CD1c-positive myeloid dendritic cell (primary cell): ENCODE results near the gene SUPT5H.

Experiments
- DNase-seq: peaks from one replicate; pipeline ENCODE4 v3.0.0-alpha.2; 2016; ENCODE audit errors: extremely low spot score

Gene SUPT5H

DNA sequence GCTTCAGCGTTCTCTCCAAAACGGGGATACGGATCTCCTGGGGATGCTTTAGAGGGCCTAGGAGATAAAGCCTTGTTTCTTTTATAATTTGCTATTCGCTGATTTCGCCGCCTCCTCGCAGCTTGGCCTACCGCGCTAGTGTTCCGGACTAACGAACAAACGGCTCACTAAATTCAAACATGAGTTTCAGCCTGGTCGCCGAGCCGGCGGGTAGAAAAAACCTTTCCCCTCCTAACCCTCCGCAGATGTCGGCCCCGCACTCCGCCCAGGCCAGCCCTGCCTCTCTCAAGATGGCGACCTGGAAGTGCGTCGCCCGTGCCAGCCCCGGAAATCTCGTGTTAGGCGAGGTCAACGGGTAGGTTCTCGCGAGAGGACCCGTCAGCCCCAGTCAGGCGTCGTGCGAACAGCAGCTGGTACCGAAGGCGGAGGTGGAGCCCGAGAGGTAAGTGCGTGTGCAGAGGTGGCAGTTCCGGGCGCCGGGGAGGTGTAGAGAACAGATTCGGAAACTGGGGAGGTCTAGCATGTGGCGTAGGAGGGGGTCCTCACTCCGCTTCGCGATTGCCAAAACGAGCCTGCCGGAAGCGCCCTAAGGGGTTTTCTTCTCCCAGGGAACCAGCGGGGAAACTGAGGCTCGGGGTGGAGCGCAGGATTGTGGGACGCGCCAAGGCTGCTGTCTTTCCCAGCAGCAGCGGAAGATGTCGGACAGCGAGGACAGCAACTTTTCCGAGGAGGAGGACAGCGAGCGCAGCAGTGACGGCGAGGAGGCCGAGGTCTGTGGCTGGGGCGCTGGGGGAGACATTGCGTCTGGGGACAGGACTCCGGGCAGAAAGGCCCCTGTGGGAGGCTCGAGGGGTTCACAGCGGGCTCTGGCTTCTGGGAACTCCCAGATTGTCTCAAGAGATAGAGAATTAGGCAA lies at the start of gene SUPT5H:
SUPT5H (plus strand) TSS at position 387 of the 916 bp plus-strand sequence; CDS start at position 696, 309 bp downstream.
- DNase-seq: peak; percentile 99

DNA sequence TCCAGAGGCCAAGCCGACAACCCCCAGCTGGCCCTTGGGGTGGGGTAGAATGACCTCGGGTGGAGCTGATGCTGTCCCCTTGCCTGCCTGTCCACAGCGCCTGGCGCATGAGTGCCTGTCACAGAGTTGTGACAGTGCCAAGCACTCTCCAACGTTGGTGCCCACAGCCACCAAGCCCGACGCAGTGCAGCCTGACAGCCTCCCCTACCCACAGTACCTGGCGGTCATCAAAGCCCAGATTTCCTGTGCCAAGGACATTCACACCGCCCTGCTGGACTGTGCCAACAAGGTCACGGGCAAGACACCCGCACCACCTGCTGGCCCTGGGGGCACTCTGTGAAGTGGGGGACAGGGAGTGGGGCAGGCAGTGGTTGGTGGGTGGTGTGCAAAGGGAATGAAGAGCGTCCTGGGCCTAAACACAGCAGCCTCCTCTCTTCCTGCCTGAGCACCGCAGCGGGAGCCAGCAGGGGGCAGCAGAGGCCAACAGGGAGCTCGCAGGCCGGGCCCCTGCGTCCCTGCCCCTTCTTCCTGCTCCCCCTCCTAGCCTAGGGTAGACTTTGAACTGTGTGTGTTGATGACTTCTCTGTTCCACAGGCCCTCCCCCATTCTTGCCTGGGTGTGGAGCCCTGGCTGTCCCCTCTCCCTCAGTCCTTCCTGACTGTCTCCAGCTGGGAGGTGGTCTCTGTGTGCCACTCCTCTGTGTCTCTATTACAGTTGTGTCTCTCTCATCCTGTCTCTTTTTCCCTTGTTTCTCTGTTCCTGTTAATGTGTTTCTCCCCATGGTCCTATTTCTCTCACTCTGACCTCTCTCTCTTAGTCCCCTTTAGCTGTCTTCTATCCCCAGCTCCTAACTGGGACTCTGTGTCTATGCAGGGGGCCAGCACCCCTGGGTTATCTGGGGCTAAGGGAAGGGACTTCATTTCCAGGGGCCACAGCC lies 47.8 kb upstream of the SUPT5H start:
- DNase-seq: peak; percentile 94

DNA sequence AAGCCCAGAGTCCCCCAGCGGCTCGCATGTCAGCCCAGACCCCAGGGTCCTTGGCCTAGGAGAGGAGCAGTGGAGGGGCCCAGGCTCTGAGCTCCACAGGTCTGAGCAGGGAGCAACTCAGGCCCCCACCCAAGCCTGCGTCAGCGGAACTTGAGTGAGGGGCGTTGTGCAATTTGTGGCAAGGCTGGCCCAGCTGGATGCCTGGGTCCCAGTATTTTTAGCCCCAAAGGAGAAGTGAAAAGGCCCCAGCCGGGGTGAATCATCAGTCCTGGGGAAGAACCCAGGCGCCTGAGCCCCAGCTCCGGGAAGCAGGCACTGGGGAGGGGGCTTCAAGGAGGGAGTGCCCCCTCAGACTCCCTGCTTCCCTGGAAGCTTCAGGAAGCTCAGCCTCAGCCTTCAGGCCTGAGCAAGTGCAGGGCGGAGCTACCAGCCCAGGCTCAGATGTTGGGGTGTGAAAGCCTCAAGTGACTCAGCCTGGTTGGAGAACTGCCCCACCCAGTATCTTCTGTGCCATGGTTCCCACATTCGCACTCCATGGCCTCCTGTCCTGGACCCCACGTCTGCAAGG lies 47.0 kb upstream of the SUPT5H start:
- peak; percentile 94 for DNase-seq

DNA sequence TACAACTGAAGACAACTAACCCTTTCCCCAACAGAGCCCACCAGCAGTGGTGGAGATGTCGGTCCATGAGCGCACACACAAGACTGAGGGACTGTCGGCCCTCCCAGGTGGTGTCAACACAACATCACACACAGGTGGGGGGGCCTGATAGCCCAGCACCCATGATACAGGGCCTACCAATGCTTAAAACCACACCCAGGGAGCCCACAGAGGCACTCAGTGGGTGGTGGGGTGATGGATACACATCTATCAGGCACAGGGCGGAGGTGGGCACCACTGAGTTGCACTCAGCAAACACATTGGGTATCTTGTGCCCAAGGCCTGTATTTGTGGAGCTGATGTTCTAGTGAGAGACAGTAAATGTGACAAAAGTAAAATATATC lies 45.7 kb upstream of the SUPT5H start:
- no peak for DNase-seq

DNA sequence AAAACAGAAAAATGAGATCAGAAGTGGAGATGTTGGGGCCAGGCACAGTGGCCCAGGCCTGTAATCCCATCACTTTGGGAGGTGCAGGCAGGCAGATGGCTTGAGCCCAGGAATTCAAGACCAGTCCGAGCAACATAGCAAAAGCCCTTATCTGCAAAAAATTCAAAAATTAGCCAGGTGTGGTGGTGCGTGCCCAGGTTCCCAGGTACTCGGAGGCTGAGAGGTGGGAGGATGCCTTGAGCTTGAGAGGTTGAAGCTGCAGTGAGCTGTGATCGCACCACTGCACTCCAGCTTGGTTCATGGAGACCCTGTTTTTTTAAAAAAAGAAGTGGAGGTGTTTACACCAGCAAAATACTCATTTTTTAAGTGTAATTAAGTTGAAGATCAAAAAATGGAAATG lies 45.3 kb upstream of the SUPT5H start:
- DNase-seq: no peak

DNA sequence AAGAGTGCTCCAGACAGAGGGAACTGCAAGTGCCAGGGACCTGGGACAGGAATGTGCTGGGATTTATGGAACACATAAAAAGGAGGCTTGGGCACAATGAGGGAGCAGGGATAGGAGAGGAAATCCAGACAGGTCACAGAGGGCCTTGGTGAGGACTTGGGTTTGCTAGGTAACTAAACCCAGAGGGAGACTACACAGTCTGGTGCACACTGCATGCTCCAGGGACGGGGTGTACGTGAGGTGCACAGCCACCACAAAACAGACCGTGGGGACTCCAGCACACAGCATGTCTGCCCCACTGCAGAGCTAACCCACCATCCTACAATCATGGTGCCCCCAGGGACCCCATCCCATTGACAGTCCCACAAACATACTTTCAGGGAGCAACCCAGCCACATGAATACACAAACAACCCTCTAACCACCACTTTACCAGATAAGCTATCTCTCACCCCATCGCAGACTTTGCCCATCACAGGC lies 44.3 kb upstream of the SUPT5H start:
- no peak for DNase-seq

DNA sequence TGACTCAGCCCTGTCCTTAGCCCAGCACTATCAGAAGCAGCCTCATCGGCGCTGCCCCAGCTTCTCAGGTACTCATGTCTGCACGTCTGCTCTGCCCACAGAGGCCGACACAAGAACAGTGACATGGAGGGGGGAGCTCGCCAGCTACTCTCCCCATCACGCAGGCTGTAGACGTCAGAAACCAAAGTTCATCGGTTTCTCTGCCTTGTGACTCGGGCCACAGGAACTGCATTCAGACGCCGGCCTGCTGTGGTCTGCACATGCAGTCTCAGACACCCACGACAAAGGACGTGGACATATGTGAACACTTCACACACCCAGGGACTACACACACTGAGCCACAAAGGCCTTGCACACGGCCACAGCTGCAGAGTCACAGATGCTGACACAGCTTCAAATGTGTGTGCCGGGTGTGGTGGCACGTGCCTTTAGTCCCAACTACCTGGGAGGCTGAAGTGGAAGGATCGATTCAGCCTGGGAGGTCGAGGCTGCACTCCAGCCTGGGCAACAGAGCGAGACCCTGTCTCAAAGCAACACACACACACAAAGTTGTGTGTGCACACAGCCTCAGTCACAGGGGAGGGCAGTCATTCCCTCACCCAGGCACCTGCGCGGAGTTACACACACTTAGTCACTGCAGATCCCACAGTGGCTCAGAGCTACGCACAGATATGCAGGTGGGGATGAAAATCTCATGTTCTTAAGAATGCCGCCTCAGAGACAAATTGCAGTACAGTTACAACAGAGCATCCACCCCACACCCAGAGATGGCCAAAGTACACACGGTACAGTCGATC lies 43.6 kb upstream of the SUPT5H start:
- peak; percentile 90 for DNase-seq

DNA sequence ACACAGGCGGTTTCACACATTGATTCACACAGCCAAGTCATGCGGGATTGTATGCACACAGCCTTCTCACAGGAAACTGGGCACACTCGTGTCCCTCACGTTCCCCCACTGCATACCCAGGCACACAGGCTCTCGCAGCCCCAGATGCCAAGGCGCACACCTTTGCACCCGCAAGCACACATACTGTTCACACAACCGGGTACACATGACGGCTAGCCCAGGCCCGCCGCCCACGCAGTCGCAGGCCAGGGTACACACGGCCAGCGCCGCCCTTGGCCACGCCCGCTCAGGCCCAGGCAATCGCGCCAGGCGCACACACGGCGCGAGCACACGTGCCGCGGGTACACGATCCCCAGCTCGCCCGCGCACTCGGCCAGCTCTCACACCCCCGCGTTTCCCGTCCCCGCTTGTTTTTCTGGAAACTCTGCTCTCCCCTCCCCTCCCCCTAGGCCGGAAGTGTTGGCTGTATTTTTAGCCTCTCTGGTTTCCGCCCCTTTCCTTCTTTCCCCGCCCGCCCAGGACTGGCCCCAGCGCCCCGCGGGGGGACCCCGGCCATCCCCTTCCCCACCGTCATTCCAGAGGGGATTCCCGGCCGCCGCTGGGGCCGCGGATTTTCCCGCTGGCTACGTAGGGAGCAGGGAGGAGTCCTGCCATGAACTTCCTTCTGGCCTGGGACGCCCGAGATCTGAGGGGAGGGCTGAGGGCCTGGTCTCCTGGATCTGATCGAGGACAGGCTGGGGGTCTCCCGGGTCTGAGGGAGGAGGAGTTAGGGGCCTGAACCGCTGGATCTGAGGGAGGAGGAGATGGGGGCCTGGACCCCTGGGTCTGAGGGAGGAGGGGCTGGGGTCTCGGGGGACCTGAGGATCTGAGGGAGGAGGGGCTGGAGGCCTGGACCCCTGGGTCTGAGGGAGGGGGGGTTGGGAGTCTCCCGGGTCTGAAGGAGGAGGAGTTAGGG lies 42.8 kb upstream of the SUPT5H start:
- peak; percentile 92 for DNase-seq

DNA sequence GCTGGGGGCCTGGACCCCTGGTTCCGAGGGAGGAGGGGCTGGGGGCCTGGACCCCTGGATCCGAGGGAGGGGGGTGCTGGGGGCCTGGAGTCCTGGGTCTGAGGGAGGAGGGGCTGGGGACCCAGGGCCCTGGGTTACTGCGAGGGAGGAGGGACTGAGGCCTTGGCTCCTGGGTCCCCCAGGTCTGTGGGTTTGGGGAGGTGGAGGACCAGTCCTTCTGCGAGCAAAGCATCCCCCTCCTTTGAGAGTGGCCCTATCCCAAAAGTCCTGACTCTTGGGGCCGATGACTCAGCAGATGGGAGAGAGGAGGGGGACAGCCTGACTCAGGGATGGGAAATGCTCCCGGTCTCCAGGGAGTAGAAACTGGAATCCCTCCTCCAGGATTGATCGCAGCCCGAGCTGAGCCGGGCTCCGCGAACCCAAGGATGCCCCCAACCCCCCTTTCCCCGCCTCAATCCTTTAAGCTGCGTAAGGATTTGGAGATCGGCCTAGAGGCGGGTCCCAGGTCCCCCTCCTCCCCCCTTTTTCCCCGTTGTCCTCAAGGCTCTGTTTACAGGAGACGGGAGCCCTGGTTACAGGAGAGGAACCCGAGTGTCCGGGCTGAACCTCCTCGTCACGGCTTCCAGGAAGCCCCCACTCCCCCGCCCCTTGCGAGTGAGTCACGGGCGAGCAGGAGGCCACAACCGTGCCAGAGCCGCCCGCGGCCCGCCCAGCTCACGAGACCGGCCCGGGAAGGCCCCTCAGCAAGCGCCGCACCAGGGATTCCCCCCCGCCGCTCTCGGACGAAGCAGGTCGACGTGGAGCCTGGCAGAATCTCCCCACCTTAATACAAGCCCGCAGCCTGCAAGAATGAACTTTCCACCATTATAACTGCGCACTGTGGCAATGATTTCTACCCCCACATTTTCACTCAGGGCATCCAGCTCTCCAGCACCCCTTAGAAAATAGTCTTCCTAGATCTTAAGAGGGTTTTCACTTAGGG lies 41.8 kb upstream of the SUPT5H start:
- DNase-seq: peak; percentile 98

DNA sequence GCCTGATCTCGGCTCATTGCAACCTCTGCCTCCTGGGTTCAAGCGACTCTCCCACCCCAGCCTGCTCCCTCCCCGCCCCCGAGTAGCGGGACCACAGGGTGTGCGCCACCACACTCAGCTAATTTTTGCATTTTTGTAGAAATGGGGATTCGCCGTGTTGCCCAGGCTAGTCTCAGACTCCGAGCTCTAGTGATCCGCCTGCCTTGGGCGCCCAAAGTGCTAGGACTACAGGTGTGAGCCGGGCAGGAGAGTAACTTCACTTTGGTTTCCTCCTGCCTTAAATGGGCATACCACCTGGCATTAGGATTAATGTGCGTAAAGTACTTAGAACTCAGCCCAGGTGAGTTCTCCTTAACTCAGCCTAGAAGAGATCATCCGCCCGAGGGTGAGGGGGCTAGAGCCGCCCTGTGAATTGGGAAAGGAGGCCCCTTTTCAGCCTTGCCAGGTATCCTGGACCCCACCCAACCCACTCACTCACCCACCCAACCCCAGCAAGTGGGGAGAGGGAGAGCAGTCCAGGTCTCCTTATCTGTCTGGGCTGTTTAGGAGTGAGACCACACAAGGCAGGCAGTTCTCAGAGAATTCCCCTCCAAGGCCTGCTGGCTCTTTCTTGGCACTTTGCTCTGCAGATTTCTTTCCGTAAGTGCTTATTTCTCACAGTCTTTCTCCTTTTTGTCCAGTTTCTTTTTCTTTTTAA lies 40.0 kb upstream of the SUPT5H start:
- DNase-seq: peak; percentile 13

DNA sequence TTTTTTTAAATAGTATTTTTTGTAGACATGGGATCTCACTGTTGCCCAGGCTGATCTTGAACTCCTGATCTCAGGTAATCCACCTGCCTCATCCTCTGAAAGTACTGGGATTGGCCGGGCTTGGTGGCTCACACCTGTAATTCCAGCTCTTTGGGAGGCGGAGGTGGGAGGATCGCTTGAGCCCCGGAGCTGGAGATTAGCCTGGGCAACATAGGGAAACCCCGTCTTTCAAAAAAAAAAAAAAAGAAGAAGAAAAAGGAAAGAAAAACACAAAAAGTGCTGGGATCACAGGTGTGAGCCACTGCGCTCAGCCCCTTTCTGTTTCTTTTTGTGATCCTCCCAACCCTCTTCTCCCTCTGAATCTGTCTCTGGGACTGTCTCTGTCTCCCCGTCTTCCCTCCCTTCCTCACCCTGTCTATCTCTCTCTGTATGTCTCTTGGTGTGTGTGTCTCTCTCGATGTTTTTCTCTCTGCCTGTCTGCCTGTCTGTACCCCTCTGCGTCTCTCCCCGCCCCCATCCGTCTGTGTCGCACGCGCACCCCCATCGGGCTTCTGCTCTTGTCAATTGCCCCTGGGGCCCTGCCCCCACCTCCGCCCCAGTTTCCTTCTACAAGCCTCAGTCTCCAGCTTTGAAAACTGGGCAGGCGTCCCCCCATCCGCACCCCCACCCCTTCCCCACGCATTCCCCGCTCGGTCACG lies 39.3 kb upstream of the SUPT5H start:
- no peak for DNase-seq

DNA sequence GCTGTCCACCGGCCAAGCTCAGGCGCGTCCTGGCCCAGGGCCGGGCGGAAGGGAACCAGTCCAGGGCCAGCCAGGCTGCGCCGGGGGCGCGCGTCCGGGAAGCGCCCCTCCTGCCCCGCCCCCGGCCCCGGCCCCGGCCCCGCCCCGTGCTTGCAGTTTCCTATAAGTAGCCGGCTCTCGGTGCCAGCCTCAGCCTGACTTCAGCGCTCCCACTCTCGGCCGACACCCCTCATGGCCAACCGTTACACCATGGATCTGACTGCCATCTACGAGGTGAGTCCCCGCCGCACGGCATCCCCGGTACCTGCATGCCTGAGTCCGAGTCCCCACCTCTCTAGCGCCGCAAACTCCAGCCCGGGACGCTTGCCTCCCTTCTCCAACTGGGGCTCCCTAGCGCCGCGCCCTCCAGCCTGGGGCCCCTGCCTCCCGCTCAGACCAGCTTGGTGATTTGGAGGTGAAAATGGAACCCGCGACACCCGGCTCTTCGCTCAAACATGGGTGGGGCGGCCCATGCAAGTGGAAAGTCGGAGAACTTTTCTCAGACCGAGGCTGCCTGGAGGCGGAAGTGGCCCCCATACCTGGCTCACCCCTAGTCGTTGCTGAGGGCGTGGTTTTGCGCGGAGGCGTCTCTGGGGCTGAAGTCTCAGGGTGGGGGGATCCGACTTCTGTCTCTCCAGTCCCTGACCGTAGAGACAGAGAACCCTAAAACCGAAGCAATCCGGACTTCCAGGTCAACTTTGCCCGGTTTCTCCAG lies 38.5 kb upstream of the SUPT5H start, which contains the start of gene ZFP36:
ZFP36 (plus strand) TSS at position 192 of the 754 bp plus-strand sequence; CDS start at position 250, 58 bp downstream.
- peak; percentile 94 for DNase-seq

DNA sequence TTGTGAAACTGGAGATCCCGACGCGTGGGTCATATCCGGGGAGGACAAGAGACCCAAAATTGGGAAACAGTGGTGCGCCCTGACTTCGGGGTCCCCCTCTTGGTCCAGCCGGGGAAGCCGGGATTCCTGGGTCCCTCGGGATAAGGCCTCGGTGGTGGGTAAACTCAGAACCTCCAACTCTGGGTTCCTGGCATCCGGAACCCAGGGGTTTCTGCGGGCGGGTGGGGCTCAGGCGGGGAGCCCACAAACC lies 38.0 kb upstream of the SUPT5H start:
- no peak for DNase-seq

DNA sequence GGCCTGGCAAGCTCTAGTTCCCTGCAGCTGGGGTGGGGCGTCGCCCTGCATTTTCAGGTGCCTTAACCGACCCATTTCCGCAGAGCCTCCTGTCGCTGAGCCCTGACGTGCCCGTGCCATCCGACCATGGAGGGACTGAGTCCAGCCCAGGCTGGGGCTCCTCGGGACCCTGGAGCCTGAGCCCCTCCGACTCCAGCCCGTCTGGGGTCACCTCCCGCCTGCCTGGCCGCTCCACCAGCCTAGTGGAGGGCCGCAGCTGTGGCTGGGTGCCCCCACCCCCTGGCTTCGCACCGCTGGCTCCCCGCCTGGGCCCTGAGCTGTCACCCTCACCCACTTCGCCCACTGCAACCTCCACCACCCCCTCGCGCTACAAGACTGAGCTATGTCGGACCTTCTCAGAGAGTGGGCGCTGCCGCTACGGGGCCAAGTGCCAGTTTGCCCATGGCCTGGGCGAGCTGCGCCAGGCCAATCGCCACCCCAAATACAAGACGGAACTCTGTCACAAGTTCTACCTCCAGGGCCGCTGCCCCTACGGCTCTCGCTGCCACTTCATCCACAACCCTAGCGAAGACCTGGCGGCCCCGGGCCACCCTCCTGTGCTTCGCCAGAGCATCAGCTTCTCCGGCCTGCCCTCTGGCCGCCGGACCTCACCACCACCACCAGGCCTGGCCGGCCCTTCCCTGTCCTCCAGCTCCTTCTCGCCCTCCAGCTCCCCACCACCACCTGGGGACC lies 37.6 kb upstream of the SUPT5H start:
- DNase-seq: peak; percentile 72

DNA sequence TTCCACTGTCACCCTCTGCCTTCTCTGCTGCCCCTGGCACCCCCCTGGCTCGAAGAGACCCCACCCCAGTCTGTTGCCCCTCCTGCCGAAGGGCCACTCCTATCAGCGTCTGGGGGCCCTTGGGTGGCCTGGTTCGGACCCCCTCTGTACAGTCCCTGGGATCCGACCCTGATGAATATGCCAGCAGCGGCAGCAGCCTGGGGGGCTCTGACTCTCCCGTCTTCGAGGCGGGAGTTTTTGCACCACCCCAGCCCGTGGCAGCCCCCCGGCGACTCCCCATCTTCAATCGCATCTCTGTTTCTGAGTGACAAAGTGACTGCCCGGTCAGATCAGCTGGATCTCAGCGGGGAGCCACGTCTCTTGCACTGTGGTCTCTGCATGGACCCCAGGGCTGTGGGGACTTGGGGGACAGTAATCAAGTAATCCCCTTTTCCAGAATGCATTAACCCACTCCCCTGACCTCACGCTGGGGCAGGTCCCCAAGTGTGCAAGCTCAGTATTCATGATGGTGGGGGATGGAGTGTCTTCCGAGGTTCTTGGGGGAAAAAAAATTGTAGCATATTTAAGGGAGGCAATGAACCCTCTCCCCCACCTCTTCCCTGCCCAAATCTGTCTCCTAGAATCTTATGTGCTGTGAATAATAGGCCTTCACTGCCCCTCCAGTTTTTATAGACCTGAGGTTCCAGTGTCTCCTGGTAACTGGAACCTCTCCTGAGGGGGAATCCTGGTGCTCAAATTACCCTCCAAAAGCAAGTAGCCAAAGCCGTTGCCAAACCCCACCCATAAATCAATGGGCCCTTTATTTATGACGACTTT lies 36.8 kb upstream of the SUPT5H start:
- DNase-seq: peak; percentile 21
